Stimulated activated CD4-positive, alpha-beta T cell treated with anti-CD3 and anti-CD28 coated beads, TNF-alpha, amount 100 ng/mL, for 1 hour (primary cell): Measurements from ENCODE around the gene ELOF1.

Experiments
- DNase-seq, 3 donors: peaks; one replicate each; pipeline ENCODE4 v3.0.0-alpha.2; 2020; ENCODE audit warnings: low read depth in 3 of 3, low spot score in 1 of 3

Gene ELOF1

GRCh38 chr19:11535792-11536595 is 23.0 kb downstream of the ELOF1 start:
- DNase-seq = peak; percentile 54 to 82 (median 65)

GRCh38 chr19:11534948-11535347 is 24.1 kb downstream of the ELOF1 start:
- no peak for DNase-seq

- no peak for DNase-seq
Measured at GRCh38 chr19:11534538-11534937, 24.5 kb downstream of the ELOF1 start.

- no peak for DNase-seq
Measured at GRCh38 chr19:11530432-11530831, 28.6 kb downstream of the ELOF1 start.

GRCh38 chr19:11528551-11529341 is 30.3 kb downstream of the ELOF1 start, which contains the start of gene ECSIT:
Gene ECSIT, minus strand, starts transcription at chr19:11529134. Its CDS starts 9,964 bp downstream, at chr19:11519170.
- DNase-seq = peak; percentile 76 to 87 (median 80)

GRCh38 chr19:11519138-11519537 is 39.9 kb downstream of the ELOF1 start:
- DNase-seq = no peak

- no peak for DNase-seq
Measured at GRCh38 chr19:11513946-11514345, 45.1 kb downstream of the ELOF1 start.

GRCh38 chr19:11510444-11510843 is 48.6 kb downstream of the ELOF1 start:
- DNase-seq = no peak

- DNase-seq = no peak
Measured at GRCh38 chr19:11507370-11508078, 51.5 kb downstream of the ELOF1 start.

GRCh38 chr19:11506967-11507366 is 52.1 kb downstream of the ELOF1 start:
- DNase-seq = no peak

GRCh38 chr19:11506101-11506555 is 52.9 kb downstream of the ELOF1 start:
- no peak for DNase-seq

- peak; percentile 88 to 94 (median 92) for DNase-seq
Measured at GRCh38 chr19:11505504-11506100, 53.4 kb downstream of the ELOF1 start, which contains the start of gene ZNF653. Gene ZNF653, minus strand, starts transcription at chr19:11505839. Its CDS starts 53 bp downstream, at chr19:11505786.

GRCh38 chr19:11505032-11505503 is 54.0 kb downstream of the ELOF1 start:
- peak; percentile 90 to 93 (median 92) for DNase-seq

- DNase-seq = no peak
Measured at GRCh38 chr19:11504502-11505031, 54.5 kb downstream of the ELOF1 start.
